Panc1 (cell line): Measurements from ENCODE around the gene CDH16. TPM values are rescaled to one million over a fixed set of nuclear protein-coding genes. Genes with fewer than 3 reads are reported as not detected.

ENCODE experiments used
- ATAC-seq: fragments of 200-7000 bp; cut with Tn5 transposase; 2 replicates; pipeline ENCODE4 v1.9.1; 2020; ENCODE audit warnings: mild to moderate bottlenecking, moderate library complexity
- BruUV-seq: library from RNA; stranded (reverse); fragments of 400-500 nt; replicated peaks from 2 replicates; lab custom pipeline; 2021; lab: Mats Ljungman, UMichigan
- CTCF ChIA-PET: fragments of 300-600 bp; sonication (Branson Sonifier 250); formaldehyde crosslinking; loops from one replicate; lab custom pipeline; 2022; ENCODE audit warnings: antibody characterized with exemption; lab: Charles Lee
- POLR2A ChIA-PET: fragments of 300-600 bp; sonication (Branson Sonifier 250); formaldehyde crosslinking; loops from one replicate; lab custom pipeline; 2022; ENCODE audit warnings: antibody characterized with exemption; lab: Charles Lee
- DNase-seq: peaks from one replicate; pipeline ENCODE4 v3.0.0-alpha.2; 2010; ENCODE audit warnings: low read depth, low spot score
- H3K27ac ChIP-seq: 2 replicates; pipeline ENCODE4 v1.5.1; 2011; ENCODE audit warnings: mild to moderate bottlenecking, low read length, inconsistent platforms
- H3K27me3 ChIP-seq: fragments of 200-500 bp; sonication (Bioruptor generic); 2 replicates; pipeline ENCODE4 v1.6.0; 2014; ENCODE audit warnings: low read length, inconsistent platforms; ENCODE audit not compliant: control insufficient read depth, insufficient read depth
- H3K36me3 ChIP-seq: fragments of 200-500 bp; sonication (Bioruptor generic); 2 replicates; pipeline ENCODE4 v1.5.1; 2014; ENCODE audit warnings: inconsistent platforms, mild to moderate bottlenecking, low read length, moderate library complexity; ENCODE audit not compliant: control insufficient read depth, insufficient read depth
- H3K4me1 ChIP-seq: 2 replicates; pipeline ENCODE4 v1.5.1; 2011; ENCODE audit warnings: inconsistent platforms, mild to moderate bottlenecking, low read length, moderate library complexity; ENCODE audit not compliant: control insufficient read depth, insufficient read depth
- H3K4me3 ChIP-seq, 2 experiments: 2 replicates each; pipeline ENCODE4 v1.5.1; 2011 to 2012; ENCODE audit warnings: low read depth in 2 of 2, low read length in 2 of 2, mild to moderate bottlenecking in 2 of 2, inconsistent platforms in 1 of 2, moderate library complexity in 1 of 2
- H3K9me3 ChIP-seq: fragments of 200-500 bp; sonication (Bioruptor generic); 2 replicates; pipeline ENCODE4 v1.5.1; 2014; ENCODE audit warnings: low read depth, mild to moderate bottlenecking, inconsistent platforms, low read length, moderate library complexity; ENCODE audit not compliant: control insufficient read depth, insufficient read depth
- POLR2AphosphoS5 ChIP-seq: IDR thresholded peaks from 2 replicates; pipeline ENCODE4 v1.6.1; 2012; ENCODE audit warnings: mild to moderate bottlenecking, low read depth, low read length, moderate library complexity
- SIN3A ChIP-seq: IDR thresholded peaks from 2 replicates; pipeline ENCODE4 v1.6.1; 2012; ENCODE audit warnings: low read depth, mild to moderate bottlenecking, low read length, moderate library complexity, borderline replicate concordance; ENCODE audit not compliant: insufficient read depth
- TCF7L2 ChIP-seq: IDR thresholded peaks from 2 replicates; pipeline ENCODE4 v1.6.1; 2011; ENCODE audit warnings: mild to moderate bottlenecking, low read depth, low read length, inconsistent platforms
- in situ Hi-C: cut with HindIII; loops from 2 replicates; pipeline ENCODE4 v1.10.0; 2016; ENCODE audit warnings: low sequenced_read_pairs, low pct_unique_long_range_greater_than_20kb
- intact Hi-C: fragments of 100-400 bp; cut with micrococcal nuclease; formaldehyde crosslinking; loops from one replicate; pipeline ENCODE4 v1.10.0; 2022; ENCODE audit not compliant: unreplicated experiment
- total RNA-seq: library from RNA; stranded (reverse); gene quantifications from one replicate; pipeline ENCODE4 v1.2.1, GENCODE V29; 2021; ENCODE audit not compliant: unreplicated experiment
- TF ChIP-seq, protein P1 (sequence below): fragments of 450-650 bp; IDR thresholded peaks from 2 replicates; pipeline ENCODE4 v1.5.1; 2017; ENCODE audit warnings: mild to moderate bottlenecking
- TF ChIP-seq, protein P2 (sequence below), 2 experiments: IDR thresholded peaks; 2 replicates each; pipeline ENCODE4 v1.6.1; 2011 to 2012; ENCODE audit warnings: low read depth in 2 of 2, control low read depth in 1 of 2, low read length in 1 of 2, mild to moderate bottlenecking in 1 of 2, moderate library complexity in 1 of 2; ENCODE audit not compliant: insufficient read depth in 1 of 2

Gene CDH16
- total RNA-seq, 1 experiment from 2014 or later = not detected

DNA sequence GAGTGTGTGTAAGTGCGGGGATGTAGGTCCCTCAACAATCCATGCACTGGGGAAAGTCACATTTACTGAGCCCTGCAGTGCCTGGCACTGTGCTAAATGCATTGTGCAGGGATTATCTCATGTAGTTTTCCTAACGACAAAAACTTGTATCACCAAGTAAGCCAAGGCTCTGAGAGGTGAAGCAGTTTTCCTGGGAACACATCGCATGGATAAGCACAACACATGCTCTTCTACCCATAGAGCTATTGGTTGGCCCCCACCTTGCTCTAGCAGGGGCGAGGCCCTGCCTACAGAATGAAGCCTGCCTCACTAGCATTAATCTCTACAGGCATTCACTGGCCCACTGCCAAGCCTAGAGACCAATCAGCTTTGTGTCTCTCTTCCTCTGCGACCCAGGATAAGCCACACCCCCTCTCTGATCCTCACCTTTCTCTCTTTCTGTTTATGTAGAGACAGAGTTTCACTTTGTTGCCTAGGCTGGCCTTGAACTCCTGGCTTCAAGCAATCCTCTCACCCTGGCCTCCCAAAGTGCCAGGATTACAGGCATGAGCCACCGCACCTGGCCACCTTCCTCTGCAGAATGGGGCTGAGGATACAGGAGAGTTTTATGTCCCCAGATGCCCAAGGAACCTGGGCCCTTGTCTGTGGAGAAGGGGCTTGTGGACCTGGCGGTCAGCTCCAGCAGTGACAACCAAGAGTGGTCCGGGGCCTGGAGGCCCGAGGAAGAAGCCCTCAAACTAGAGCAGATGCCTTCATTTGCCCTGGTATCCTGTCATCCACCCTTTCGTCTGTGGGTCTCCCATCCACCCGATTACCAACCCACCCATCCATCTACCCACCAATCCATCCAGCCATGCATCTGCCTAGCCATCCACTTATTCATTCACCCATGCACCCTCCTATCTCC is 12.8 kb downstream of the CDH16 start:
- intact Hi-C loops (no loop called here), in situ Hi-C loops (no loop called here)
- POLR2A ChIA-PET = no interaction called here
- Histone ChIP-seq H3K27ac (no peak overlapping the region), H3K36me3 (no peaks in the 10 kb centered on the region), H3K27me3 (no peaks in the 10 kb centered on the region), H3K9me3 (no peaks in the 10 kb centered on the region), H3K4me1 (no peaks in the 10 kb centered on the region), H3K4me3 (no peak overlapping the region)
- CTCF ChIA-PET = no interaction called here
- no TSS peak for BruUV-seq
- ATAC-seq = no peak
- DNase-seq = no peak
- TF ChIP-seq, protein P1, sequence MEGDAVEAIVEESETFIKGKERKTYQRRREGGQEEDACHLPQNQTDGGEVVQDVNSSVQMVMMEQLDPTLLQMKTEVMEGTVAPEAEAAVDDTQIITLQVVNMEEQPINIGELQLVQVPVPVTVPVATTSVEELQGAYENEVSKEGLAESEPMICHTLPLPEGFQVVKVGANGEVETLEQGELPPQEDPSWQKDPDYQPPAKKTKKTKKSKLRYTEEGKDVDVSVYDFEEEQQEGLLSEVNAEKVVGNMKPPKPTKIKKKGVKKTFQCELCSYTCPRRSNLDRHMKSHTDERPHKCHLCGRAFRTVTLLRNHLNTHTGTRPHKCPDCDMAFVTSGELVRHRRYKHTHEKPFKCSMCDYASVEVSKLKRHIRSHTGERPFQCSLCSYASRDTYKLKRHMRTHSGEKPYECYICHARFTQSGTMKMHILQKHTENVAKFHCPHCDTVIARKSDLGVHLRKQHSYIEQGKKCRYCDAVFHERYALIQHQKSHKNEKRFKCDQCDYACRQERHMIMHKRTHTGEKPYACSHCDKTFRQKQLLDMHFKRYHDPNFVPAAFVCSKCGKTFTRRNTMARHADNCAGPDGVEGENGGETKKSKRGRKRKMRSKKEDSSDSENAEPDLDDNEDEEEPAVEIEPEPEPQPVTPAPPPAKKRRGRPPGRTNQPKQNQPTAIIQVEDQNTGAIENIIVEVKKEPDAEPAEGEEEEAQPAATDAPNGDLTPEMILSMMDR = no peak
- TF ChIP-seq TCF7L2 (no peak), SIN3A (no peak), POLR2AphosphoS5 (no peak)
- TF ChIP-seq, protein P2, sequence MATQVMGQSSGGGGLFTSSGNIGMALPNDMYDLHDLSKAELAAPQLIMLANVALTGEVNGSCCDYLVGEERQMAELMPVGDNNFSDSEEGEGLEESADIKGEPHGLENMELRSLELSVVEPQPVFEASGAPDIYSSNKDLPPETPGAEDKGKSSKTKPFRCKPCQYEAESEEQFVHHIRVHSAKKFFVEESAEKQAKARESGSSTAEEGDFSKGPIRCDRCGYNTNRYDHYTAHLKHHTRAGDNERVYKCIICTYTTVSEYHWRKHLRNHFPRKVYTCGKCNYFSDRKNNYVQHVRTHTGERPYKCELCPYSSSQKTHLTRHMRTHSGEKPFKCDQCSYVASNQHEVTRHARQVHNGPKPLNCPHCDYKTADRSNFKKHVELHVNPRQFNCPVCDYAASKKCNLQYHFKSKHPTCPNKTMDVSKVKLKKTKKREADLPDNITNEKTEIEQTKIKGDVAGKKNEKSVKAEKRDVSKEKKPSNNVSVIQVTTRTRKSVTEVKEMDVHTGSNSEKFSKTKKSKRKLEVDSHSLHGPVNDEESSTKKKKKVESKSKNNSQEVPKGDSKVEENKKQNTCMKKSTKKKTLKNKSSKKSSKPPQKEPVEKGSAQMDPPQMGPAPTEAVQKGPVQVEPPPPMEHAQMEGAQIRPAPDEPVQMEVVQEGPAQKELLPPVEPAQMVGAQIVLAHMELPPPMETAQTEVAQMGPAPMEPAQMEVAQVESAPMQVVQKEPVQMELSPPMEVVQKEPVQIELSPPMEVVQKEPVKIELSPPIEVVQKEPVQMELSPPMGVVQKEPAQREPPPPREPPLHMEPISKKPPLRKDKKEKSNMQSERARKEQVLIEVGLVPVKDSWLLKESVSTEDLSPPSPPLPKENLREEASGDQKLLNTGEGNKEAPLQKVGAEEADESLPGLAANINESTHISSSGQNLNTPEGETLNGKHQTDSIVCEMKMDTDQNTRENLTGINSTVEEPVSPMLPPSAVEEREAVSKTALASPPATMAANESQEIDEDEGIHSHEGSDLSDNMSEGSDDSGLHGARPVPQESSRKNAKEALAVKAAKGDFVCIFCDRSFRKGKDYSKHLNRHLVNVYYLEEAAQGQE (IDR thresholded peaks at IDR 0.05; ENCODE audit: insufficient read depth in 1 of 2, low read depth in 2 of 2, low read length in 1 of 2) = no peak

DNA sequence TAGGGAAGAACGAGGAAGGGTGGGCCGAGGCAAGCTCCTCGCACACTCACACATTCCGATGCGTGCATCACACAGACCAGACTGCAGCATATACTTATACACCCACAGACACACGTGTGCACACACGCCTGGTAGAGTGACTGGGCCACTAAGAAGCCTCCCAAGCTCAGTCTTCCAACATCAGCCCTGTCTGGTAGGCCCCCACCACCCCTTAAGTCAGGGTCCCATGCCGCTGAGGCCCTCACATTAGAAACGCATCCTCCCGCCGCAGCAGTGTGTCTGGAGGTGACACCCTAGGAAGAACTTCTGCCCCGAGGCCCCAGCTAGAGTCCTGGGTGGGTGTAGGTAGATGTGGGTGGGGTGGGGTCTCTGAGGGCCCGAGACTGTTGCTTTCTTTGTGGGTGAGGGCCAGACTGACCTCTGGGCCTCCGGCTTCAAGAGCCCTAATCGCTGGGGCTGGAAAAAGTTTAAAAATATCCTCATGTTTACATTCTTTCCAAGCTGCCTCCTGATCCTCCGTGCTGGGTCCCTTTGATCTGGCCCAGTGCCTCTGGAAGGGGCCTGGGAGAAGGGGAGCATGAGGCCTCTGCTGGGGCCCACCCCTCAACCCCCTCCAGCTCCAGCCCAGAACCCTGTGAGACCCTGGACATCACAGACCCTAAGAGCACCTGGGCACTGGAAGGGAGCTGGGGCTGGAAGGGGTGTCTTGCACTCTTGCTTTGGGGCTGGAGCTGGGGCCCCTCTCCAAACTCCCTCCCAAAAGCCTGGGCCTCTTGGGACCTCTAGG is 13.6 kb downstream of the CDH16 start:
- peaks cover 2% of the 10 kb centered on the region for H3K4me1 ChIP-seq
- ChIA-PET POLR2A (no interaction called here), CTCF (interaction anchor here (0.7 kb wide), 1 partner anchor 21 kb away, joined by 4 read pairs; no protein-coding TSS in a partner anchor)
- no peaks in the 10 kb centered on the region for H3K27me3 ChIP-seq
- H3K27ac ChIP-seq = no peak overlapping the region
- H3K4me3 ChIP-seq = no peak overlapping the region
- intact Hi-C loops (no loop called here), in situ Hi-C loops (no loop called here)
- no peaks in the 10 kb centered on the region for H3K36me3 ChIP-seq
- TF ChIP-seq, protein P2 (IDR thresholded peaks at IDR 0.05; ENCODE audit: insufficient read depth in 1 of 2, low read depth in 2 of 2, low read length in 1 of 2) = no peak
- no peaks in the 10 kb centered on the region for H3K9me3 ChIP-seq
- DNase-seq (no peak), ATAC-seq (no peak)
- BruUV-seq = no TSS peak
